GM21528 (cell line): ENCODE results near the gene CCDC92B.

ENCODE experiments used
- ATAC-seq: cut with Tn5 transposase; IDR thresholded peaks from one replicate; pipeline ENCODE4 v1.9.1; 2021; ENCODE audit warnings: mild to moderate bottlenecking, moderate library complexity; ENCODE audit not compliant: unreplicated experiment, low FRiP score

The CCDC92B gene

GRCh38 chr17:2779545-2779944, 30.1 kb upstream of the CCDC92B start:
- no peak for ATAC-seq

GRCh38 chr17:2778489-2778888, 29.0 kb upstream of the CCDC92B start:
- no peak for ATAC-seq

- ATAC-seq = no peak
Measured at GRCh38 chr17:2777242-2777867, 27.9 kb upstream of the CCDC92B start.

DNA sequence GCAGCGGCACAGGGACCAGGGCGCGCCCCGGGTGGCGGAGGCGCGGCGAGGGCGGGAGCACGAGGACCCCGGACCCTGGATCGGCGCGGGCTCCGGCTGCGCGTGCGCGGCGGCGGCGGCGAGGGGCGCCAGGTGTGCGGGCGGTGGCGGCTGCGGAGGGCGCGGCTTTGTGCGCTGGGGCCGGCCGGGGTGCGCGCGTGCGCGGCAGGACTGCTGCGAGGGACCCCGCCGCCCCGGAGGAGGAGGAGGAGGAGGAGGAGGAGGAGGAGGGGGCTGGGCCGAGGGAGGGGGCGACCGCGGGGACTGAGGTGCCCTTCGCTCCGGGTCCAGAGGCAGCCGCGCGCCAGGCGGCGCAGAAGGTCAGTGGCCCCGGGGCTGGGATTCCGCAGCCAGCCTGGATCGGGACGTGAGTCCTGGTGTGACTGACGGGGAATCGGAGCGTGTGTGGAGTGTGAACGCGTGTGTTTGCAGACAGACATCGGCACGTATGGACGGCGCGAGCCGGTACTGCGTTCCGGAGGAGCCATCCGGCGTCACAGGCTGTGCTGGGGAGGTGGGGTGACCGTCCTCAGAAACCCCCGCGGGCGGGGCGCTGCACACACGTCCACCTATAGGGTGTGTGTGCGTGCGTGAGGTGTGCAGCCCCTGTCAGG, 27.3 kb upstream of the CCDC92B start:
- ATAC-seq = no peak

DNA sequence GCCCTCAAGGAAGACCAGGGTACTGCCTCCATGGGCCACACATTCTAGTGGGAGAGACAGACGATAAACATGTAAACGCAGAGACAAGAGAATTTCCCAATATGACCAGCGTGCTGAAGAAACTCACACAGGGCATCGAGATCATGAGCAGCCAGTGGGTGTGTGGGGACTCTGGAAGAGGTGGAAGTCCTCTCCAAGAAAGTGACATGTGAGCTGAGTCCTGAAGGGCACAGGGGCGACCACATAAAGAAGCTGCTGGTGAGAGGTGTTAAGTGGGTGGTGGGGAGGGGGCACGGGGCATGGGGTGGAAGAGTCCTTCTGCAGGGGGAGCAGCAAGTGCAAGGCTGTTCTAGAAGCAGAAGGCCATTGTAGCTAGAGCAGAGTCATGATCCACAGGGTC, 25.8 kb upstream of the CCDC92B start:
- no peak for ATAC-seq

- ATAC-seq = no peak
Measured at GRCh38 chr17:2770129-2770528, 20.7 kb upstream of the CCDC92B start.

- no peak for ATAC-seq
Measured at GRCh38 chr17:2758870-2759269, 9.4 kb upstream of the CCDC92B start.

GRCh38 chr17:2755891-2756724, 6.7 kb upstream of the CCDC92B start:
- no peak for ATAC-seq

GRCh38 chr17:2751491-2751890, 2.0 kb upstream of the CCDC92B start:
- ATAC-seq = no peak

DNA sequence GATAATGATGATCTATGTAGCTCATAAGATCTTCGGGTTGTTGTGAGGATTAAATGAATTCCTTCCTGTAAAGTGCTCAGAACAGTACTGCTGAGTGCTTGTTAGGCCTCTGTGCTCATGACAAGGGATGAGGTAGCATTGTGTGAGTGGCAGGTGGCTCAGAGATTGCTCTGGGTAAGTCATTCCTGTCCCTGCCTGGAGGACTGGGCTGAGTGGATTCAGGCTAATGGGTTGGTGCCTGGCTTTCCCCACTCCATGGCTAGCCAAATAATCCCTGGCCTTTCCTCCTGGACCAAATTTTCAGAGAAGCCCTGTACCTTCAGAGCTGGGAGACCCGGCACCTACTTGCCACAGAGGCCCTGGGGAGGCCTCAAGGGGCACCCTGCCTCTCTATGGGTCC, 1.3 kb upstream of the CCDC92B start:
- ATAC-seq = no peak

GRCh38 chr17:2749784-2750181, 331 bp upstream of the CCDC92B start:
- ATAC-seq = no peak

DNA sequence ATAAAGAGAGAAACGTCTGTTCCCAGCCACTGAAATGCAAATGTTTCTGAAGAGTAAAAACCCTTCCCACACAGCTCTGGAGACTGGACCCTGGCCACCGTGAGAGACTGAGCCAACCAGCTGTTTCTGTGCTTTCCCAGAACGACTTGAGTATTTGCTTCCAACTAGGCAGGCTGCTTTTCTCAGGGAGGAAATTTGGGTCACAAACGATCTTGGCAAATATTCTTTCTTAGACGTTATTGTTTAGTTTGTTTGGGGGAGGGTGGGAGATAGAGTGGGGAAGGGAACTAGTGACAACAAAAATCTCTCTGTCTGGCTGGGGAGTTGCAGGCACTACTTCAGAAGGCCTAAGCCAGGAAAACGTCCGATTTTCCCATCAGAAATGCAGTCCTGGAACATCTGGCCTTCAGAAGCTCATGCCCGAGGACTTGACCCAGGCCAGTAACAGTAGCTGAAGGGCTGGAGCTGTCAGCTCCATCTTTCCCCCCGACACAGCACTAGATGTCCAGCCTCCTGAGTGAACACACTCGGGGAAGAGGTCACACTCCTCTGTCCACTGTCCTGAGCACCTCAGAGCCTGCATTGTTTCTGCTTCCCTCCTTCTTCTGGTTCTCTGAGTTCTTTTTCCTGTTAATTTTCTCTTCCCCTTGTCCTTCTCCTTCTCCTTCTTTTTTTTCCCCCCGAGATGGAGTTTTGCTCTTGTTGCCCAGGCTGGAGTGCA, 4.0 kb downstream of the CCDC92B start:
- ATAC-seq = no peak

- no peak for ATAC-seq
Measured at GRCh38 chr17:2737693-2738092, 11.8 kb downstream of the CCDC92B start.

DNA sequence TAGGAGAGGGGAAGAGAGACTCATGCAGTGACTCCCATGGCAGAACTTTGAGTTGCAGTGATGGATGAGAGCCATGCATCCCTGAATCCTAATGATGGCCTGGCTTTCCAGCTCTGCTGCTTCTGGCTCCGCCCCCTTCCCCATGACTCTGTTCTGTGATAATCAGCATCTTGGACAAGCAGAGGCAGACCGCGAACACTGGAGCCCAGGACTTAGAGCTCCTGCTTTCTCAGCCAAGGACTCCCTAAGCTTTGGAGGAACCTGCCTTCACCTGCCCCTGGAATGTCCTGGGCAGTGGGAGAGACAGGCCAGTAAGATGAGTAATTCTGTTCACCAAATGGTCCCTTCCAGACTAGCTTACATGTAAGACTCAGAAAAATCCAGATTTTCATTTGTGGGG, 12.5 kb downstream of the CCDC92B start:
- ATAC-seq = no peak

GRCh38 chr17:2735896-2736295, 13.6 kb downstream of the CCDC92B start:
- ATAC-seq = no peak

GRCh38 chr17:2734939-2735338, 14.5 kb downstream of the CCDC92B start:
- no peak for ATAC-seq

DNA sequence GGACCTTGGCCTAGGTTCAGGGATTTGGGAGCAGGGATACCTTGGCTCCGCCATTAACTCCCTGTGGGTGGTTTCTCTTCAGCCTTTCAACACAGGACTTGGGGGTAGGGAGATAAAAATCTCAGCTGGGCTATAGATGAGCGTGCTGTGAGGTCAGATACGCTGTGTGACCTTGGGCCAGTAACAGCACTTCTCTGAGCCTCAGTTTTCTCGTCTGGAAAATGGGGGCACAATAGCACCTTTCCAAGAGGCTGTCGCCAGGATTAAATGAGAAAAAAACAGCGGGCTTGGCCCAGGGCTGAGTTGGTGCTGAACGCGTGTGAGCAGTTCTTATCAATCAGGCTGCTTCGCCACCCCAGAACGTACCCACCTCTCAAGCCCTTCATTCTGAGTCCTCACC, 17.6 kb downstream of the CCDC92B start:
- no peak for ATAC-seq

DNA sequence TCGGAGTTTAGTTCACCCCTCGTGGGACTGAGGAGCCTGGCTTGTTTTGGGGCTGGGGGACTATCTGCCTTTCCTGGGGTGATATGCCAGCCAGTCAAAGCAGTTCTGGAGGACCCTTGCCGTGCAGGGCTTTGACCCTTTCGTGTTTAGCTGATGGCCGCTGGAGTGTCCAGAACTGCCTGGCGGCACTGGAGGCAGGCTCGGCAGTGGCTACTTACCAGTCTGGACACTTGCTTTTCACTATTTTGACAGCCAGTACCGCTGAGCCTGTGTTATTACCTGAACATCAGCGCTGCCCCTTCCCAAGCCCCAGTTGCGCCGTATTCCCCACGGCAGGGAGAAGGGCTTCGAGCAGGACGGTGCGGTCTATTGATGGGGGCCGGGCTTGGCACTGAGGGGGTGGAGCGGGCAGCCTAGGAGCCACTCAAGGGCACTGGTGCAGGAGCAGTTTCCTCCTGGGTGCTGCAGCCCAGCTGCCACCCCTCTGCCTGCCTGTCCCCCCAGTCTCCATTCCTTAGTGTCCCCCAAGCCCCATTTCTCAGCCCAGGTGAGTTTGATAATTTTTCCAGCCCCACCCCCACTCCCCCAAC, 18.6 kb downstream of the CCDC92B start:
- no peak for ATAC-seq

DNA sequence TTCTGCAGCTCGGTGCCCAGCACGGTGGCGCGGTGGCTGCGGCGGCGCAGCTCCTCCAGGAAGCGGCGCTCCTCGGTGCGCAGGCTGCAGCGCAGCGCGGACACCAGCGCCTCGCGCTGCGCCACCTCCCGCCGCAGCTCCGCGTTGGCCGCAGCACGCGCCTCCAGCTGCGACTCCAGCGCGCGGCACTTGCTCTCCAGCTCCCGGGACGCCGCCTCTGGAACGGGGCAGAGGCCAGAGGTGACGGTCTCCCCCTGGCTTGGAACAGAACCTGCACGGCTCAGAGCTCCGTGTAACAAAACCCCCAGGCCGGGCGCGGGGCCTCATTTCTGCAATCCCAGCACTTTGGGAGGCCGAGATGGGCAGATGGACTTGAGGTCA, 24.7 kb downstream of the CCDC92B start:
- no peak for ATAC-seq

- ATAC-seq = no peak
Measured at GRCh38 chr17:2723997-2724783, 25.3 kb downstream of the CCDC92B start.
